ENCODE data around the gene NECTIN4. TPM values are rescaled to one million over a fixed set of nuclear protein-coding genes. Genes with fewer than 3 reads are reported as not detected.
"Not testable (repeated sequence)": the region's sequence is repeated elsewhere in the genome, so short reads cannot be mapped to it uniquely, and the experiment has no call there.

Gene NECTIN4
- total and polyA plus RNA-seq, 10 of the 15 experiments (the other 5 are each of a cell fraction or from before 2014, with no cell fraction given): 2.8 to 8.7 (median 3.7) TPM

GRCh38 chr1:161026954-161027353 lies 62.4 kb downstream of the NECTIN4 start (continued):
- peak; percentile 60 for TF ChIP-seq ATF2 (IDR thresholded peaks at IDR 0.05; ENCODE audit: low read length)
- TF ChIP-seq POU2F2 (IDR thresholded peaks at IDR 0.05; ENCODE audit: borderline replicate concordance, low read depth, low read length): 0 out of 3 replicates have a peak, but pooled peaks have one; percentile 39
- peak; percentile 61 for TF ChIP-seq ATF7 (IDR thresholded peaks at IDR 0.05; ENCODE audit: low read depth)
- peak; percentile 30; the same call in 1 of the 2 replicates for TF ChIP-seq PKNOX1 (IDR thresholded peaks at IDR 0.05)
- TF ChIP-seq JUNB (IDR thresholded peaks at IDR 0.05): peak; percentile 76
- TF ChIP-seq MEF2B (IDR thresholded peaks at IDR 0.05; ENCODE audit: partially characterized antibody, poor library complexity, severe bottlenecking): peak; percentile 41
- peak; percentile 54 to 62 for TF ChIP-seq IKZF2 (IDR thresholded peaks at IDR 0.05)

DNA sequence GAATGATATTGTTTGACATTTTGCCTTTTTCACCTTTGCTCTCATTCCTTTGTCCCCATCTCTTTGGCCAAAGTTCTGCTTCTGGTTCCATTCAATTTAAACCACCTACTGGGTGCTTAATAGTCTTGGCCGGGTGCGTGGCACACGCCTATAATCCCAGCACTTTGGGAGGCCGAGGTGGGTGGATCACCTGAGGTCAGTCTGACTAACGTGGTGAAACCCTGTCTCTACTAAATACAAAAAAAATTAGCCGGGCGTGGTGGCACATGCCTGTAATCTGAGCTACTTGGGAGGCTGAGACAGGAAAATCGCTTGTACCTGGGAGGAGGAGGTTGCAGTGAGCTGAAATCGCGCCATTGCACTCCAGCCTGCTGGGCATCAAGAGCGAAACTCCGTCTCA lies 66.9 kb downstream of the NECTIN4 start:
- intact Hi-C loops (cut with micrococcal nuclease; ENCODE audit: unreplicated experiment); FAIRE-seq: not testable (repeated sequence)
- POLR2A ChIA-PET: interaction anchor here (0.8 to 2.9 kb wide), 5 partner anchors 9 to 157 kb away, joined by 3 to 18 read pairs (median 12); partner anchors contain the start of gene TSTD1

More for the DNA sequence above, 66.9 kb downstream of the NECTIN4 start:
- ChIA-PET RAD21 (ENCODE audit: unreplicated experiment) (interaction anchor here (3.2 kb wide), 1 partner anchor 16 kb away, joined by 19 read pairs; the partner anchor contains the start of gene TSTD1), SMC1A (ENCODE audit: uncharacterized antibody, unreplicated experiment) (interaction anchor here (0.7 to 4.2 kb wide), 7 partner anchors 8 to 74 kb away, joined by 3 to 23 read pairs (median 10); partner anchors contain the start of genes KLHDC9, TSTD1 and USF1), CTCF (interaction anchor here (1.3 to 3.4 kb wide), 5 partner anchors 11 to 74 kb away, joined by 3 to 18 read pairs (median 8); partner anchors contain the start of gene TSTD1)
- H3K27ac ChIP-seq (ENCODE audit: control insufficient read depth, insufficient read depth); H3K36me3 ChIP-seq (ENCODE audit: control insufficient read depth in 2 of 2, insufficient read depth in 2 of 2, low read length in 1 of 2); in situ Hi-C loops (cut with MboI); H4K20me1 ChIP-seq (ENCODE audit: control insufficient read depth, insufficient read depth); H3K9ac ChIP-seq (ENCODE audit: control insufficient read depth, insufficient read depth, low read length); H3K4me2 ChIP-seq (ENCODE audit: control insufficient read depth, insufficient read depth); DNase-seq (ENCODE audit: low read depth, low spot score); H2AFZ ChIP-seq (ENCODE audit: control insufficient read depth, low read depth, low read length); H3K4me3 ChIP-seq; H3K27me3 ChIP-seq (replicated peaks in 1 of 2; ENCODE audit: control insufficient read depth in 2 of 2, insufficient read depth in 2 of 2, low read length in 1 of 2); H3K9me3 ChIP-seq (replicated peaks; ENCODE audit: control insufficient read depth, insufficient read depth, low read length); BruUV-seq (replicated peaks); ATAC-seq: not testable (repeated sequence)
- WGBS (ENCODE audit: insufficient coverage, insufficient replicate concordance, low lambda C conversion rate, missing lambda C conversion rate): 75% methylated on average over 12 of the region's 12 CpGs
- peaks cover 19% of the 10 kb centered on the region for H3K4me1 ChIP-seq (ENCODE audit: control insufficient read depth, insufficient read depth, low read length)
- peaks cover 34% of the 10 kb centered on the region for H3K79me2 ChIP-seq (ENCODE audit: control insufficient read depth, insufficient read depth, low read length)

Data from GM12878 (cell line).